Measurements from ENCODE around the gene ZIC1. TPM values are rescaled to one million over a fixed set of nuclear protein-coding genes. Genes with fewer than 3 reads are reported as not detected.

ZIC1 gene
- total and polyA plus RNA-seq, 9 of the 15 experiments (the other 6 are each of a cell fraction or from before 2014, with no cell fraction given), result 0.21 to 0.42 TPM; not detected in 7

DNA sequence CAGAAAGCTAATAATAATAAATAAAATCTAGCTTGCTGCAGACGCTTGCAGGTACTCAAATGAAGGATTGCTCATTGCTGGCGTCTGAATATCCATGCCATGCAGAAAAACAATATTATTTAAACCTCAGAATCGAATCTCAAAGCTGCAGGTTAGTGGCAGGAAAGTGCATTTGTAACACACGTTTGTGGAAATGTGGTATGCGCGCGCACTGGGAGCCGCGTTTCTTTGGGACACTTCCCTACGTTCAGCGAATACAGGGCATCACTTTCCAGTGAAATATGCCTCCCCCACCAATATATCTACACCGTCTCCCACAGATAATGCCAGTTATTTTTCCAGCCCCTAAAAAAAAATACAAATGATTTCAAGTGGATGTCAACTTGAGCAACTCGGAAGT is 39.9 kb upstream of the ZIC1 start:
- no peak for FAIRE-seq
- 8% methylated on average over 13 of the region's 13 CpGs for WGBS (ENCODE audit: insufficient coverage, low coverage, missing lambda C conversion rate)

More for the DNA sequence above, 39.9 kb upstream of the ZIC1 start:
- intact Hi-C loops (cut with micrococcal nuclease) (no loop called here), in situ Hi-C loops (cut with MboI) (no loop called here)
- ChIA-PET CTCF (ENCODE audit: low intra/inter-chr PET ratio) (no interaction called here), POLR2A (no interaction called here)
- Histone ChIP-seq H3K4me1 (replicated peaks in 1 of 2; ENCODE audit: control insufficient read depth in 2 of 2, insufficient read depth in 2 of 2, low read length in 2 of 2) (no peaks in the 10 kb centered on the region), H3K79me2 (ENCODE audit: control insufficient read depth, insufficient read depth, low read length) (no peaks in the 10 kb centered on the region), H3K36me3 (ENCODE audit: control insufficient read depth, insufficient read depth, low read length) (no peaks in the 10 kb centered on the region), H3K9ac (ENCODE audit: insufficient read depth in 1 of 2, low read depth in 2 of 2, low read length in 2 of 2) (no peak overlapping the region), H3K27me3 (ENCODE audit: control insufficient read depth in 2 of 2, insufficient read depth in 2 of 2, low read length in 2 of 2) (no peaks in the 10 kb centered on the region; a peak in 2 of 5 replicates), H3K4me3 (no peak overlapping the region), H3K4me2 (ENCODE audit: insufficient read depth, low read length) (no peak overlapping the region), H3K9me1 (ENCODE audit: control insufficient read depth, insufficient read depth, low read length) (no peaks in the 10 kb centered on the region), H3K27ac (ENCODE audit: extremely low read depth, low read depth, low read length) (no peak overlapping the region), H3K9me3 (replicated peaks; ENCODE audit: control insufficient read depth, insufficient read depth, low read depth, low read length) (no peaks in the 10 kb centered on the region), H4K20me1 (replicated peaks; ENCODE audit: control insufficient read depth, insufficient read depth, low read length) (no peaks in the 10 kb centered on the region), H2AFZ (ENCODE audit: low read depth, low read length) (no peak overlapping the region)
- ATAC-seq (no peak), DNase-seq (ENCODE audit: extremely low read depth in 1 of 4, low spot score in 3 of 4) (no peak)
- BruUV-seq (replicated peaks), result no TSS peak
- TF ChIP-seq, protein P1, sequence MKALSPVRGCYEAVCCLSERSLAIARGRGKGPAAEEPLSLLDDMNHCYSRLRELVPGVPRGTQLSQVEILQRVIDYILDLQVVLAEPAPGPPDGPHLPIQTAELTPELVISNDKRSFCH (CRISPR knock-in tag; IDR thresholded peaks at IDR 0.05), result no peak
- TF ChIP-seq, protein P1 (tag; IDR thresholded peaks at IDR 0.05), result no peak
- TF ChIP-seq, protein P2, sequence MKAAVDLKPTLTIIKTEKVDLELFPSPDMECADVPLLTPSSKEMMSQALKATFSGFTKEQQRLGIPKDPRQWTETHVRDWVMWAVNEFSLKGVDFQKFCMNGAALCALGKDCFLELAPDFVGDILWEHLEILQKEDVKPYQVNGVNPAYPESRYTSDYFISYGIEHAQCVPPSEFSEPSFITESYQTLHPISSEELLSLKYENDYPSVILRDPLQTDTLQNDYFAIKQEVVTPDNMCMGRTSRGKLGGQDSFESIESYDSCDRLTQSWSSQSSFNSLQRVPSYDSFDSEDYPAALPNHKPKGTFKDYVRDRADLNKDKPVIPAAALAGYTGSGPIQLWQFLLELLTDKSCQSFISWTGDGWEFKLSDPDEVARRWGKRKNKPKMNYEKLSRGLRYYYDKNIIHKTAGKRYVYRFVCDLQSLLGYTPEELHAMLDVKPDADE (conservative IDR thresholded peaks at IDR 0.05; ENCODE audit: control insufficient read depth, low read depth, low read length), result no peak
- no peak for TF ChIP-seq KAT8 (IDR thresholded peaks at IDR 0.05; ENCODE audit: low read depth)
- TF ChIP-seq, protein P3, sequence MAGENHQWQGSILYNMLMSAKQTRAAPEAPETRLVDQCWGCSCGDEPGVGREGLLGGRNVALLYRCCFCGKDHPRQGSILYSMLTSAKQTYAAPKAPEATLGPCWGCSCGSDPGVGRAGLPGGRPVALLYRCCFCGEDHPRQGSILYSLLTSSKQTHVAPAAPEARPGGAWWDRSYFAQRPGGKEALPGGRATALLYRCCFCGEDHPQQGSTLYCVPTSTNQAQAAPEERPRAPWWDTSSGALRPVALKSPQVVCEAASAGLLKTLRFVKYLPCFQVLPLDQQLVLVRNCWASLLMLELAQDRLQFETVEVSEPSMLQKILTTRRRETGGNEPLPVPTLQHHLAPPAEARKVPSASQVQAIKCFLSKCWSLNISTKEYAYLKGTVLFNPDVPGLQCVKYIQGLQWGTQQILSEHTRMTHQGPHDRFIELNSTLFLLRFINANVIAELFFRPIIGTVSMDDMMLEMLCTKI (IDR thresholded peaks at IDR 0.05; ENCODE audit: partially characterized antibody), result no peak
- no peak for TF ChIP-seq ZNF696 (CRISPR knock-in tag; conservative IDR thresholded peaks at IDR 0.05)
- no peak for TF ChIP-seq ZNF174 (CRISPR knock-in tag; IDR thresholded peaks at IDR 0.05)
- TF ChIP-seq PTBP1 (IDR thresholded peaks at IDR 0.05; ENCODE audit: low read depth, low read length), result no peak
- TF ChIP-seq RBBP5 (IDR thresholded peaks at IDR 0.05; ENCODE audit: borderline replicate concordance, insufficient read depth, low read length, poor library complexity, severe bottlenecking), result no peak
- TF ChIP-seq FOXK2 (conservative IDR thresholded peaks at IDR 0.05 in 1 of 2, IDR thresholded peaks at IDR 0.05 in 1 of 2; ENCODE audit: low read depth in 2 of 2), result no peak
- no peak for TF ChIP-seq NR2C1 (IDR thresholded peaks at IDR 0.05)
- no peak for TF ChIP-seq NR2C1 (tag; IDR thresholded peaks at IDR 0.05)
- no peak for TF ChIP-seq ZNF224 (CRISPR knock-in tag; IDR thresholded peaks at IDR 0.05)
- TF ChIP-seq, protein P4, sequence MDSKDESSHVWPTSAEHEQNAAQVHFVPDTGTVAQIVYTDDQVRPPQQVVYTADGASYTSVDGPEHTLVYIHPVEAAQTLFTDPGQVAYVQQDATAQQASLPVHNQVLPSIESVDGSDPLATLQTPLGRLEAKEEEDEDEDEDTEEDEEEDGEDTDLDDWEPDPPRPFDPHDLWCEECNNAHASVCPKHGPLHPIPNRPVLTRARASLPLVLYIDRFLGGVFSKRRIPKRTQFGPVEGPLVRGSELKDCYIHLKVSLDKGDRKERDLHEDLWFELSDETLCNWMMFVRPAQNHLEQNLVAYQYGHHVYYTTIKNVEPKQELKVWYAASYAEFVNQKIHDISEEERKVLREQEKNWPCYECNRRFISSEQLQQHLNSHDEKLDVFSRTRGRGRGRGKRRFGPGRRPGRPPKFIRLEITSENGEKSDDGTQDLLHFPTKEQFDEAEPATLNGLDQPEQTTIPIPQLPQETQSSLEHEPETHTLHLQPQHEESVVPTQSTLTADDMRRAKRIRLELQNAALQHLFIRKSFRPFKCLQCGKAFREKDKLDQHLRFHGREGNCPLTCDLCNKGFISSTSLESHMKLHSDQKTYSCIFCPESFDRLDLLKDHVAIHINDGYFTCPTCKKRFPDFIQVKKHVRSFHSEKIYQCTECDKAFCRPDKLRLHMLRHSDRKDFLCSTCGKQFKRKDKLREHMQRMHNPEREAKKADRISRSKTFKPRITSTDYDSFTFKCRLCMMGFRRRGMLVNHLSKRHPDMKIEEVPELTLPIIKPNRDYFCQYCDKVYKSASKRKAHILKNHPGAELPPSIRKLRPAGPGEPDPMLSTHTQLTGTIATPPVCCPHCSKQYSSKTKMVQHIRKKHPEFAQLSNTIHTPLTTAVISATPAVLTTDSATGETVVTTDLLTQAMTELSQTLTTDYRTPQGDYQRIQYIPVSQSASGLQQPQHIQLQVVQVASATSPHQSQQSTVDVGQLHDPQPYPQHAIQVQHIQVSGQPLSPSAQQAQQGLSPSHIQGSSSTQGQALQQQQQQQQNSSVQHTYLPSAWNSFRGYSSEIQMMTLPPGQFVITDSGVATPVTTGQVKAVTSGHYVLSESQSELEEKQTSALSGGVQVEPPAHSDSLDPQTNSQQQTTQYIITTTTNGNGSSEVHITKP (IDR thresholded peaks at IDR 0.05; ENCODE audit: partially characterized antibody), result no peak
- no peak for TF ChIP-seq ZNF311 (CRISPR knock-in tag; IDR thresholded peaks at IDR 0.05)
- TF ChIP-seq LARP7 (IDR thresholded peaks at IDR 0.05), result no peak
- no peak for TF ChIP-seq LCOR (CRISPR knock-in tag; IDR thresholded peaks at IDR 0.05)
